ENCODE results near the gene CHTF18. TPM values are rescaled to one million over a fixed set of nuclear protein-coding genes. Genes with fewer than 3 reads are reported as not detected.
A peak's percentile ranks its signal among the peaks of the same experiment; 100 is the strongest.

Gene CHTF18
- total RNA-seq, 4 donors from 2014 or later = 2.8 to 10.7 (median 4.6) TPM

- DNase-seq (ENCODE audit: low spot score) (no peak), ATAC-seq (ENCODE audit: low FRiP score) (no peak)
- no peak for TF ChIP-seq CTCF (IDR thresholded peaks at IDR 0.05)
These were observed 6.2 kb upstream of the CHTF18 start for GRCh38 chr16:782258-782657.

- no peak for DNase-seq (ENCODE audit: low spot score)
- no peak for TF ChIP-seq CTCF (IDR thresholded peaks at IDR 0.05)
- ATAC-seq (ENCODE audit: low FRiP score) = no peak
These were observed 5.5 kb upstream of the CHTF18 start for GRCh38 chr16:782766-783403.

- DNase-seq (ENCODE audit: low spot score) (no peak), ATAC-seq (ENCODE audit: low FRiP score) (no peak)
- no peak for TF ChIP-seq CTCF (IDR thresholded peaks at IDR 0.05)
These were observed 4.8 kb upstream of the CHTF18 start for GRCh38 chr16:783404-784161.

GRCh38 chr16:784431-784830 is 4.0 kb upstream of the CHTF18 start:
- ATAC-seq (ENCODE audit: low FRiP score) (no peak), DNase-seq (ENCODE audit: low spot score) (no peak)
- TF ChIP-seq CTCF (IDR thresholded peaks at IDR 0.05) = no peak

- DNase-seq (ENCODE audit: low spot score) (peak; percentile 71), ATAC-seq (ENCODE audit: low FRiP score) (peak; percentile 49)
- TF ChIP-seq CTCF (IDR thresholded peaks at IDR 0.05) = peak in 1 of 3 donors; percentile 73
These were observed 2.6 kb upstream of the CHTF18 start for GRCh38 chr16:785563-786535.

- no peak for DNase-seq (ENCODE audit: low spot score)
- TF ChIP-seq CTCF (IDR thresholded peaks at IDR 0.05) = no peak
- ATAC-seq (ENCODE audit: low FRiP score) = no peak
These were observed 976 bp upstream of the CHTF18 start for GRCh38 chr16:787321-787966.
